ENCODE results near the gene MAN2A1.

- TF ChIP-seq SIN3A (IDR thresholded peaks at IDR 0.05; ENCODE audit: borderline replicate concordance, insufficient read depth, low read depth, low read length): no peak
- TF ChIP-seq CTCF (IDR thresholded peaks at IDR 0.05): no peak
- no peak for TF ChIP-seq REST (IDR thresholded peaks at IDR 0.05; ENCODE audit: insufficient read depth in 1 of 2, low read depth in 2 of 2, low read length in 1 of 2)
- TF ChIP-seq POLR2AphosphoS5 (IDR thresholded peaks at IDR 0.05; ENCODE audit: low read depth, low read length): no peak
- TF ChIP-seq TCF7L2 (IDR thresholded peaks at IDR 0.05; ENCODE audit: low read depth, low read length): no peak
Measured at GRCh38 chr5:109805472-109805871, 115.7 kb downstream of the MAN2A1 start.

Data from Panc1 (cell line).